Endothelial cell of umbilical vein (primary cell): ENCODE measurements around the gene ADAMTS17. TPM values are rescaled to one million over a fixed set of nuclear protein-coding genes. Genes with fewer than 3 reads are reported as not detected.

Experiments
- BruUV-seq: library from RNA; stranded (reverse); fragments of 400-500 nt; replicated peaks from 2 replicates; lab custom pipeline; 2021; lab: Mats Ljungman, UMichigan
- CTCF ChIA-PET: fragments of 300-600, 350-600 bp; sonication (Branson Sonifier 250); formaldehyde crosslinking; loops from one replicate; lab custom pipeline; 2021; ENCODE audit warnings: antibody characterized with exemption, inconsistent platforms; lab: Charles Lee
- POLR2A ChIA-PET: fragments of 300-600, 350-600 bp; sonication (Branson Sonifier 250); formaldehyde crosslinking; loops from one replicate; lab custom pipeline; 2021; ENCODE audit warnings: antibody characterized with exemption, inconsistent platforms; lab: Charles Lee
- DNase-seq: peaks from one replicate; pipeline ENCODE4 v3.0.0-alpha.2; 2011; ENCODE audit warnings: low read depth, low spot score
- FAIRE-seq: peaks from 2 replicates; lab custom pipeline; 2011; peaks lifted over from hg19 to GRCh38; lab: Jason Lieb, UNC
- H2AFZ ChIP-seq: 2 replicates; pipeline ENCODE4 v1.6.0; 2012; ENCODE audit warnings: low read depth, low read length, control low read depth, inconsistent platforms
- H3K27ac ChIP-seq: 2 replicates; pipeline ENCODE4 v1.5.1; 2011; ENCODE audit warnings: low read depth, mild to moderate bottlenecking, control low read depth, low read length, moderate library complexity; ENCODE audit not compliant: insufficient read depth
- H3K27me3 ChIP-seq, 2 experiments: 2 replicates each; pipeline versions ENCODE4 v1.6.0 to v1.6.1; 2011; ENCODE audit warnings: low read length in 2 of 2, mixed read lengths in 1 of 2; ENCODE audit not compliant: control insufficient read depth in 2 of 2, insufficient read depth in 2 of 2
- H3K36me3 ChIP-seq, 2 experiments: 2 replicates in 1 of 2; 3 replicates in 1 of 2; pipeline ENCODE4 v1.5.1; 2011; ENCODE audit warnings: low read length in 2 of 2, mild to moderate bottlenecking in 1 of 2, moderate library complexity in 1 of 2; ENCODE audit not compliant: control insufficient read depth in 2 of 2, insufficient read depth in 2 of 2; ENCODE audit errors: extremely low read depth in 1 of 2
- H3K4me1 ChIP-seq: 3 replicates; pipeline ENCODE4 v1.5.1; 2011; ENCODE audit warnings: mild to moderate bottlenecking, low read length; ENCODE audit not compliant: control insufficient read depth, insufficient read depth; ENCODE audit errors: extremely low read depth
- H3K4me2 ChIP-seq: 2 replicates; pipeline ENCODE4 v1.6.1; 2011; ENCODE audit warnings: low read length, control low read depth, mixed read lengths; ENCODE audit not compliant: insufficient read depth
- H3K4me3 ChIP-seq, 3 experiments: fragments of 200-600 bp in 1 of 3; sonication (generic), shearing (Covaris generic) in 1 of 3; replicated peaks in 1 of 3; 2 replicates each; pipeline ENCODE4 v1.5.1; 2011 to 2016; ENCODE audit warnings: control low read depth in 3 of 3, low read length in 3 of 3, mild to moderate bottlenecking in 2 of 3, inconsistent platforms in 1 of 3, low read depth in 1 of 3, moderate library complexity in 1 of 3; ENCODE audit not compliant: insufficient read depth in 1 of 3
- H3K79me2 ChIP-seq: 2 replicates; pipeline ENCODE4 v1.6.0; 2012; ENCODE audit warnings: low read length, inconsistent platforms; ENCODE audit not compliant: control insufficient read depth, insufficient read depth
- H3K9ac ChIP-seq: replicated peaks from 2 replicates; pipeline ENCODE3; 2011; ENCODE audit warnings: low read length, control low read depth; ENCODE audit not compliant: insufficient read depth; ENCODE audit errors: extremely low read depth
- H3K9me1 ChIP-seq: replicated peaks from 3 replicates; pipeline ENCODE4 v1.6.0; 2011; ENCODE audit warnings: mild to moderate bottlenecking, low read length; ENCODE audit not compliant: control insufficient read depth, insufficient read depth; ENCODE audit errors: extremely low read depth
- H3K9me3 ChIP-seq: replicated peaks from 2 replicates; pipeline ENCODE4 v1.5.1; 2012; ENCODE audit warnings: low read length, inconsistent platforms; ENCODE audit not compliant: control insufficient read depth, insufficient read depth
- H4K20me1 ChIP-seq: replicated peaks from 2 replicates; pipeline ENCODE3; 2011; ENCODE audit warnings: mild to moderate bottlenecking, low read length; ENCODE audit not compliant: control insufficient read depth, insufficient read depth; ENCODE audit errors: extremely low read depth
- CTCF ChIP-seq, 2 donors: IDR thresholded peaks; 1 replicate in 1 of 2; 2 replicates in 1 of 2; pipeline ENCODE4 v1.5.1; 2011; ENCODE audit warnings: low read length in 2 of 2, mild to moderate bottlenecking in 2 of 2, moderate library complexity in 2 of 2, control low read depth in 1 of 2, inconsistent platforms in 1 of 2, low read depth in 1 of 2; ENCODE audit not compliant: insufficient read depth in 1 of 2; ENCODE audit errors: extremely low read depth in 1 of 2
- EZH2 ChIP-seq: IDR thresholded peaks from 2 replicates; pipeline ENCODE4 v1.6.1; 2012; ENCODE audit warnings: borderline replicate concordance, low read depth, mild to moderate bottlenecking, moderate library complexity, low read length, inconsistent platforms; ENCODE audit not compliant: severe bottlenecking
- FOS ChIP-seq: IDR thresholded peaks from 2 replicates; pipeline ENCODE4 v1.6.1; 2011; ENCODE audit warnings: mild to moderate bottlenecking, low read length, moderate library complexity, borderline replicate concordance; ENCODE audit not compliant: insufficient read depth
- GATA2 ChIP-seq: IDR thresholded peaks from 2 replicates; pipeline ENCODE4 v1.7.0; 2011; ENCODE audit warnings: low read depth, mild to moderate bottlenecking, moderate library complexity, mixed read lengths, low read length; ENCODE audit not compliant: insufficient read length, insufficient read depth
- JUN ChIP-seq: IDR thresholded peaks from 2 replicates; pipeline ENCODE4 v1.6.1; 2011; ENCODE audit warnings: borderline replicate concordance, low read depth; ENCODE audit not compliant: insufficient read length, insufficient read depth
- MAX ChIP-seq: IDR thresholded peaks from 2 replicates; pipeline ENCODE4 v1.6.1; 2011; ENCODE audit not compliant: insufficient read depth, insufficient read length
- MYC ChIP-seq: IDR thresholded peaks from one replicate; pipeline ENCODE4 v1.6.1; 2011; ENCODE audit warnings: mild to moderate bottlenecking, low read depth, low read length
- POLR2A ChIP-seq: IDR thresholded peaks from 2 replicates; pipeline ENCODE4 v1.6.1; 2012; ENCODE audit warnings: low read depth, mild to moderate bottlenecking, control low read depth, low read length
- POLR2AphosphoS5 ChIP-seq: IDR thresholded peaks from 2 replicates; pipeline ENCODE4 v1.6.1; 2012; ENCODE audit warnings: low read depth, mild to moderate bottlenecking, control low read depth, low read length, moderate library complexity; ENCODE audit not compliant: insufficient read depth
- dilution Hi-C: fragments of 300-500 bp; cut with MboI; formaldehyde crosslinking; loops from one replicate; pipeline ENCODE4 v1.15.0; 2019; ENCODE audit warnings: low sequenced_read_pairs; ENCODE audit not compliant: extremely low pct_ligation_motif_present
- intact Hi-C: fragments of 100-400 bp; cut with micrococcal nuclease; formaldehyde crosslinking; loops from one replicate; pipeline ENCODE4 v1.10.0; 2022
- polyA plus RNA-seq, 4 experiments: library from polyadenylated mRNA; depleted of rRNA in 3 of 4; stranded (reverse) in 3 of 4; unstranded in 1 of 4; fragments of >200 nt; gene quantifications; 2 replicates each; pipeline versions ENCODE4 v1.2.1 to v1.2.3, GENCODE V29; 2011 to 2012; ENCODE audit warnings: missing spikeins in 1 of 4
- total RNA-seq: library from RNA; stranded (reverse); gene quantifications from 2 replicates; pipeline ENCODE4 v1.2.3, GENCODE V29; 2021

ADAMTS17 gene
- total and polyA plus RNA-seq, 2 donors (not counting 3 experiments of a cell fraction or from before 2014, with no cell fraction given): 0.12 TPM; not detected in 1

GRCh38 chr15:100097342-100098127, 244.2 kb downstream of the ADAMTS17 start:
- Histone ChIP-seq H3K79me2 (no peaks in the 10 kb centered on the region), H2AFZ (no peak overlapping the region), H3K4me3 (no peak overlapping the region), H3K27ac (no peak overlapping the region), H3K9ac (no peak overlapping the region), H3K9me1 (no peaks in the 10 kb centered on the region), H4K20me1 (no peaks in the 10 kb centered on the region), H3K9me3 (no peaks in the 10 kb centered on the region), H3K36me3 (no peaks in the 10 kb centered on the region), H3K4me1 (no peaks in the 10 kb centered on the region), H3K4me2 (no peak overlapping the region), H3K27me3 (no peaks in the 10 kb centered on the region)
- CTCF ChIA-PET: no interaction called here
- no peak for DNase-seq
- BruUV-seq: no TSS peak
- intact Hi-C loops (no loop called here), dilution Hi-C loops (no loop called here)
- TF ChIP-seq POLR2AphosphoS5: no peak
- TF ChIP-seq EZH2: no peak
- no peak for TF ChIP-seq CTCF (IDR thresholded peaks at IDR 0.05; ENCODE audit: extremely low read depth in 1 of 2, insufficient read depth in 1 of 2, low read depth in 1 of 2, low read length in 2 of 2)
- no peak for TF ChIP-seq FOS
- TF ChIP-seq MYC: no peak
- no peak for TF ChIP-seq MAX
- no peak for TF ChIP-seq JUN
- TF ChIP-seq GATA2: no peak
- no peak for TF ChIP-seq POLR2A
- no peak for FAIRE-seq
- POLR2A ChIA-PET: no interaction called here
